ENCODE data around the gene DTNB. TPM values are rescaled to one million over a fixed set of nuclear protein-coding genes. Genes with fewer than 3 reads are reported as not detected.

The DTNB gene
- total and polyA plus RNA-seq, 2 donors (not counting 1 experiment from before 2014, with no cell fraction given): 5.1 to 5.4 TPM

DNA sequence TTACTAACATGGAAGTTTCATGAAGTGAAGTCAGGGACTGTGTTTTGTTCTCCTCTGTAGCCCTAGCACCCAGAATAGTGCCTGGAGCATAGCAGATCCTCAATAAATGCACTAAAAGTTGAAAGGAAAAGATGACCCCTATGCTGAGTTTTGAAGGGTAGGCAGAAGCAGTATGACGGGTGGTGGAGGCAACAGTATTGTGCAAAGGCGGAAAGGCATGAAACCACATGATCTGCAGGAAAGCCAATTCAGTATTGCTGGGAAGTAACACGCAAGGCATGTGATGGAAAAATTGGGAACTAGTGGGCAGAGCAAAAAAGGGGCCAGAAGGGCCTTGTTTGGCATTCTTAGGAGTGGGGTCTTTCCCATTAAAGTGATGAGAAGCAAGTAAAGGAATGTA lies 23.1 kb downstream of the DTNB start:
- TF ChIP-seq, protein P1, sequence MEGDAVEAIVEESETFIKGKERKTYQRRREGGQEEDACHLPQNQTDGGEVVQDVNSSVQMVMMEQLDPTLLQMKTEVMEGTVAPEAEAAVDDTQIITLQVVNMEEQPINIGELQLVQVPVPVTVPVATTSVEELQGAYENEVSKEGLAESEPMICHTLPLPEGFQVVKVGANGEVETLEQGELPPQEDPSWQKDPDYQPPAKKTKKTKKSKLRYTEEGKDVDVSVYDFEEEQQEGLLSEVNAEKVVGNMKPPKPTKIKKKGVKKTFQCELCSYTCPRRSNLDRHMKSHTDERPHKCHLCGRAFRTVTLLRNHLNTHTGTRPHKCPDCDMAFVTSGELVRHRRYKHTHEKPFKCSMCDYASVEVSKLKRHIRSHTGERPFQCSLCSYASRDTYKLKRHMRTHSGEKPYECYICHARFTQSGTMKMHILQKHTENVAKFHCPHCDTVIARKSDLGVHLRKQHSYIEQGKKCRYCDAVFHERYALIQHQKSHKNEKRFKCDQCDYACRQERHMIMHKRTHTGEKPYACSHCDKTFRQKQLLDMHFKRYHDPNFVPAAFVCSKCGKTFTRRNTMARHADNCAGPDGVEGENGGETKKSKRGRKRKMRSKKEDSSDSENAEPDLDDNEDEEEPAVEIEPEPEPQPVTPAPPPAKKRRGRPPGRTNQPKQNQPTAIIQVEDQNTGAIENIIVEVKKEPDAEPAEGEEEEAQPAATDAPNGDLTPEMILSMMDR (conservative IDR thresholded peaks at IDR 0.05 in 1 of 2, IDR thresholded peaks at IDR 0.05 in 1 of 2; ENCODE audit: low read depth in 1 of 2, low read length in 2 of 2): no peak
- TF ChIP-seq EZH2 (IDR thresholded peaks at IDR 0.05; ENCODE audit: low read length, missing control alignments): no peak
- H3K27ac ChIP-seq (ENCODE audit: insufficient read depth, low read length): no peak overlapping the region
- no peaks in the 10 kb centered on the region for H3K4me1 ChIP-seq (ENCODE audit: control insufficient read depth, extremely low read depth, insufficient read depth, low read length)
- no peaks in the 10 kb centered on the region for H3K9me3 ChIP-seq (ENCODE audit: control insufficient read depth, insufficient read depth, low read depth, low read length)
- no peaks in the 10 kb centered on the region for H3K79me2 ChIP-seq (ENCODE audit: control insufficient read depth, insufficient read depth, low read length)
- no peaks in the 10 kb centered on the region for H3K36me3 ChIP-seq (ENCODE audit: control insufficient read depth, insufficient read depth, low read length)
- no peaks in the 10 kb centered on the region for H4K20me1 ChIP-seq (ENCODE audit: control insufficient read depth, extremely low read depth, insufficient read depth, low read length)
- no peak overlapping the region for H3K9ac ChIP-seq (ENCODE audit: insufficient read depth, low read length)
- no peak overlapping the region for H3K4me2 ChIP-seq (ENCODE audit: extremely low read depth, insufficient read depth, low read length)
- H2AFZ ChIP-seq (ENCODE audit: low read length): no peak overlapping the region
- no peaks in the 10 kb centered on the region for H3K27me3 ChIP-seq (ENCODE audit: control insufficient read depth, insufficient read depth, low read length)
- no peak for DNase-seq (ENCODE audit: low read depth in 2 of 2)
- no peak overlapping the region for H3K4me3 ChIP-seq (replicated peaks in 1 of 4; ENCODE audit: control extremely low read depth in 1 of 4, insufficient read depth in 1 of 4, low read depth in 3 of 4, low read length in 4 of 4)

DNA sequence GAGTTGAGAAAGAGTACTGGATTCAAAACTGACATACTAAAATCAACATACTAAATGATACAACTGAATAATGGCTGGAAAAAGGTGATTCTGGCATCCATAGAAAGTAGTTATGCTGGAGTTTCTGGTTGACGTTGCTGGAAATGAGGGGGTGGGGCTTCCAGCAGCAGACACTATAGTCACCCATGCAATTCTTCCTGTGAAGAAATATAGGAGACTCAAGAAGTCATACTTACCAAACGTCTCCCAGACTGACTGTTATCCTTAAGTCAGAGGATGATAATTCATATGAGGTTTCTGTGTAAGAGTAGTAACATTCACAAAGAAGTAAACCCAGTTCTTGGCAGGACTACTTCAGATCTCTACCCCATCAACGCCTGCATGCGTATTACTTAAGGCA lies 23.6 kb downstream of the DTNB start:
- Histone ChIP-seq H3K27ac (ENCODE audit: insufficient read depth, low read length) (no peak overlapping the region), H3K9ac (ENCODE audit: insufficient read depth, low read length) (no peak overlapping the region), H3K36me3 (ENCODE audit: control insufficient read depth, insufficient read depth, low read length) (no peaks in the 10 kb centered on the region), H2AFZ (ENCODE audit: low read length) (no peak overlapping the region), H4K20me1 (ENCODE audit: control insufficient read depth, extremely low read depth, insufficient read depth, low read length) (no peaks in the 10 kb centered on the region), H3K27me3 (ENCODE audit: control insufficient read depth, insufficient read depth, low read length) (no peaks in the 10 kb centered on the region), H3K4me3 (replicated peaks in 1 of 4; ENCODE audit: control extremely low read depth in 1 of 4, insufficient read depth in 1 of 4, low read depth in 3 of 4, low read length in 4 of 4) (no peak overlapping the region), H3K4me2 (ENCODE audit: extremely low read depth, insufficient read depth, low read length) (no peak overlapping the region), H3K4me1 (ENCODE audit: control insufficient read depth, extremely low read depth, insufficient read depth, low read length) (no peaks in the 10 kb centered on the region), H3K79me2 (ENCODE audit: control insufficient read depth, insufficient read depth, low read length) (no peaks in the 10 kb centered on the region), H3K9me3 (ENCODE audit: control insufficient read depth, insufficient read depth, low read depth, low read length) (no peaks in the 10 kb centered on the region)
- no peak for DNase-seq (ENCODE audit: low read depth in 2 of 2)
- no peak for TF ChIP-seq EZH2 (IDR thresholded peaks at IDR 0.05; ENCODE audit: low read length, missing control alignments)
- TF ChIP-seq, protein P1 (conservative IDR thresholded peaks at IDR 0.05 in 1 of 2, IDR thresholded peaks at IDR 0.05 in 1 of 2; ENCODE audit: low read depth in 1 of 2, low read length in 2 of 2): no peak

DNA sequence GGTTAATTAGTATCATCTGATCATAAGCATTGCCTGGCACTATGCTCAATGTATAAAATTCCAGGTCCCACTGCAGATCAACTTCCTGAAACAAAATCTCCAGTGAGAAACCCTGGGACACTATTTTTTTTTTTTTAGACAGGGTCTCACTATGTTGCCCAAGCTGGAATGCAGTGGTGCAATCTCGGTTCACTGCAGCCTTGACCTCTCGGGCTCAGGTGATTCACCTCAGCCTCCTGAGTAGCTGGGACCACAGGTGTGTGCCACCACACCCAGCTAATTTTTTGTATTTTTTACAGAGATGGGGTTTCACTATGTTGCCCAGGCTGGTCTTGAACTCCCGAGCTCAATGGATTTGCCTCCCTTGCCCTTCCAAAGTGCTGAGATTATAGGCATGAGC lies 31.1 kb downstream of the DTNB start:
- TF ChIP-seq, protein P1 (conservative IDR thresholded peaks at IDR 0.05 in 1 of 2, IDR thresholded peaks at IDR 0.05 in 1 of 2; ENCODE audit: low read depth in 1 of 2, low read length in 2 of 2): no peak
- no peak for DNase-seq (ENCODE audit: low read depth in 2 of 2)
- Histone ChIP-seq H3K79me2 (ENCODE audit: control insufficient read depth, insufficient read depth, low read length) (no peaks in the 10 kb centered on the region), H3K36me3 (ENCODE audit: control insufficient read depth, insufficient read depth, low read length) (no peaks in the 10 kb centered on the region), H2AFZ (ENCODE audit: low read length) (no peak overlapping the region), H3K9ac (ENCODE audit: insufficient read depth, low read length) (no peak overlapping the region), H3K27me3 (ENCODE audit: control insufficient read depth, insufficient read depth, low read length) (no peaks in the 10 kb centered on the region), H4K20me1 (ENCODE audit: control insufficient read depth, extremely low read depth, insufficient read depth, low read length) (no peaks in the 10 kb centered on the region), H3K9me3 (ENCODE audit: control insufficient read depth, insufficient read depth, low read depth, low read length) (no peaks in the 10 kb centered on the region), H3K4me1 (ENCODE audit: control insufficient read depth, extremely low read depth, insufficient read depth, low read length) (no peaks in the 10 kb centered on the region), H3K4me2 (ENCODE audit: extremely low read depth, insufficient read depth, low read length) (no peak overlapping the region), H3K4me3 (replicated peaks in 1 of 4; ENCODE audit: control extremely low read depth in 1 of 4, insufficient read depth in 1 of 4, low read depth in 3 of 4, low read length in 4 of 4) (no peak overlapping the region), H3K27ac (ENCODE audit: insufficient read depth, low read length) (no peak overlapping the region)

Data from fibroblast of lung (primary cell).